Panc1 (cell line): ENCODE results near the gene UBE2J1.

Experiments
- CTCF ChIP-seq: fragments of 450-650 bp; IDR thresholded peaks from 2 replicates; pipeline ENCODE4 v1.5.1; 2017; ENCODE audit warnings: mild to moderate bottlenecking
- POLR2AphosphoS5 ChIP-seq: IDR thresholded peaks from 2 replicates; pipeline ENCODE4 v1.6.1; 2012; ENCODE audit warnings: mild to moderate bottlenecking, low read depth, low read length, moderate library complexity
- TCF7L2 ChIP-seq: IDR thresholded peaks from 2 replicates; pipeline ENCODE4 v1.6.1; 2011; ENCODE audit warnings: mild to moderate bottlenecking, low read depth, low read length, inconsistent platforms

- TF ChIP-seq CTCF (no peak), TCF7L2 (no peak), POLR2AphosphoS5 (no peak)
Measured at GRCh38 chr6:89298680-89299465, 53.6 kb downstream of the UBE2J1 start.
